Hepatocyte (in vitro differentiated cells): ENCODE results near the gene LRRC71.

Experiments used
- CTCF ChIP-seq: fragments of 200-600 bp; sonication (generic); IDR thresholded peaks from 2 replicates; pipeline ENCODE4 v1.5.1; 2016; ENCODE audit warnings: antibody characterized with exemption, mild to moderate bottlenecking; ENCODE audit not compliant: poor library complexity
- EZH2 ChIP-seq: fragments of 200-600 bp; sonication (generic); IDR thresholded peaks from 2 replicates; pipeline ENCODE4 v1.6.1; 2016; ENCODE audit warnings: antibody characterized with exemption, mild to moderate bottlenecking, borderline replicate concordance
- EZH2phosphoT487 ChIP-seq: fragments of 200-600 bp; sonication (generic); IDR thresholded peaks from one replicate; pipeline ENCODE4 v1.6.1; 2018; ENCODE audit warnings: antibody characterized with exemption, mild to moderate bottlenecking, low read depth, moderate library complexity; ENCODE audit not compliant: unreplicated experiment, severe bottlenecking

GRCh38 chr1:156925154-156926010 is 5.0 kb downstream of the LRRC71 start:
- TF ChIP-seq CTCF, result no peak
- TF ChIP-seq EZH2, result no peak
- no peak for TF ChIP-seq EZH2phosphoT487
